Lower leg skin (tissue), 3 donors: ENCODE measurements around the gene RMDN3.

Source experiments
- POLR2A ChIP-seq, 2 donors: fragments of 450-650 bp; IDR thresholded peaks; one replicate each; pipeline ENCODE4 v1.6.1; 2016 to 2017; ENCODE audit warnings: antibody characterized with exemption in 2 of 2, mild to moderate bottlenecking in 1 of 2, moderate library complexity in 1 of 2
- TF ChIP-seq, protein P1 (sequence below), 3 donors: fragments of 450-650 bp; IDR thresholded peaks; one replicate each; pipeline ENCODE4 v1.5.1; 2016; ENCODE audit warnings: antibody characterized with exemption in 3 of 3, mild to moderate bottlenecking in 3 of 3, moderate library complexity in 2 of 3

DNA sequence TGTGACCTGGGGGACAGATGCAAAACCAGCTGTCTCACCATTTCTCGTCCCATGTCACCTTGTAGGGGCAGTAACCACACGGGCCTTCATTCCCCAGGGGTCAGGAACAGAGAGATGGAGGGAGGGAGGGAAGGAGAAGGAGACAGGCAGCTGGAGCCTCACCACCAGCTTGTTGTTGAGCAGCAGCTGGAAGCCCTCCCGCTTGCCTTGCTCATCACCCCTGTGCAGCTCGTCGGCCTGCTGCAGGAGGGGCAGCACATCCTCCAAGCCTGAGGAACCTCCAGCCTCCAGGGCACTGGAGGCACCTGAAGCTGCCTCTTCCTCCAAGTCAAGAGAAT, 10.3 kb downstream of the RMDN3 start:
- TF ChIP-seq, protein P1, sequence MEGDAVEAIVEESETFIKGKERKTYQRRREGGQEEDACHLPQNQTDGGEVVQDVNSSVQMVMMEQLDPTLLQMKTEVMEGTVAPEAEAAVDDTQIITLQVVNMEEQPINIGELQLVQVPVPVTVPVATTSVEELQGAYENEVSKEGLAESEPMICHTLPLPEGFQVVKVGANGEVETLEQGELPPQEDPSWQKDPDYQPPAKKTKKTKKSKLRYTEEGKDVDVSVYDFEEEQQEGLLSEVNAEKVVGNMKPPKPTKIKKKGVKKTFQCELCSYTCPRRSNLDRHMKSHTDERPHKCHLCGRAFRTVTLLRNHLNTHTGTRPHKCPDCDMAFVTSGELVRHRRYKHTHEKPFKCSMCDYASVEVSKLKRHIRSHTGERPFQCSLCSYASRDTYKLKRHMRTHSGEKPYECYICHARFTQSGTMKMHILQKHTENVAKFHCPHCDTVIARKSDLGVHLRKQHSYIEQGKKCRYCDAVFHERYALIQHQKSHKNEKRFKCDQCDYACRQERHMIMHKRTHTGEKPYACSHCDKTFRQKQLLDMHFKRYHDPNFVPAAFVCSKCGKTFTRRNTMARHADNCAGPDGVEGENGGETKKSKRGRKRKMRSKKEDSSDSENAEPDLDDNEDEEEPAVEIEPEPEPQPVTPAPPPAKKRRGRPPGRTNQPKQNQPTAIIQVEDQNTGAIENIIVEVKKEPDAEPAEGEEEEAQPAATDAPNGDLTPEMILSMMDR (IDR thresholded peaks at IDR 0.05) = no peak
- no peak for TF ChIP-seq POLR2A (IDR thresholded peaks at IDR 0.05)
